GM23338 (cell line): ENCODE data around the gene GNAT1. TPM values are rescaled to one million over a fixed set of nuclear protein-coding genes. Genes with fewer than 3 reads are reported as not detected.
A peak's percentile ranks its signal among the peaks of the same experiment; 100 is the strongest.

Source experiments
- ATAC-seq: fragments of 200-7000 bp; cut with Tn5 transposase; 3 replicates; pipeline ENCODE4 v1.9.1; 2020
- DNase-seq: peaks from one replicate; pipeline ENCODE4 v3.0.0-alpha.2; 2015; ENCODE audit warnings: low spot score
- H2AFZ ChIP-seq: fragments of 200-600 bp; sonication (generic); 2 replicates; pipeline ENCODE4 v1.8.0; 2016; ENCODE audit warnings: antibody characterized with exemption, mild to moderate bottlenecking, moderate library complexity
- H3F3A ChIP-seq: fragments of 200-600 bp; sonication (generic); replicated peaks from 2 replicates; pipeline ENCODE4 v1.8.0; 2017; ENCODE audit warnings: antibody characterized with exemption, mixed run types, low read depth
- H3K27ac ChIP-seq: fragments of 200-600 bp; sonication (generic); 2 replicates; pipeline ENCODE4 v1.6.1; 2016; ENCODE audit warnings: low read depth
- H3K27me3 ChIP-seq: fragments of 200-600 bp; sonication (generic); 2 replicates; pipeline ENCODE4 v1.8.0; 2016; ENCODE audit warnings: mild to moderate bottlenecking, mixed run types, moderate library complexity; ENCODE audit not compliant: insufficient read depth
- H3K36me3 ChIP-seq: fragments of 200-600 bp; sonication (generic); 2 replicates; pipeline ENCODE4 v1.8.0; 2016; ENCODE audit warnings: mild to moderate bottlenecking; ENCODE audit not compliant: insufficient read depth
- H3K4me1 ChIP-seq: fragments of 200-600 bp; sonication (generic); 2 replicates; pipeline ENCODE4 v1.8.0; 2016; ENCODE audit warnings: mild to moderate bottlenecking, moderate library complexity; ENCODE audit not compliant: insufficient read depth
- H3K4me2 ChIP-seq: fragments of 200-600 bp; sonication (generic); 2 replicates; pipeline ENCODE4 v1.7.1; 2017; ENCODE audit warnings: mixed run types
- H3K4me3 ChIP-seq: fragments of 200-600 bp; sonication (generic); 2 replicates; pipeline ENCODE4 v1.6.1; 2016; ENCODE audit warnings: mixed run types
- H3K79me2 ChIP-seq: fragments of 200-600 bp; sonication (generic); replicated peaks from 2 replicates; pipeline ENCODE4 v1.8.0; 2017; ENCODE audit warnings: mild to moderate bottlenecking; ENCODE audit not compliant: insufficient read depth
- H3K9me2 ChIP-seq: fragments of 200-600 bp; sonication (generic); 2 replicates; pipeline ENCODE4 v1.8.0; 2017; ENCODE audit not compliant: insufficient read depth
- H4K20me1 ChIP-seq: fragments of 200-600 bp; sonication (generic); replicated peaks from 2 replicates; pipeline ENCODE4 v1.8.0; 2017; ENCODE audit warnings: mild to moderate bottlenecking; ENCODE audit not compliant: insufficient read depth
- H3K27ac Mint-ChIP-seq: 2 replicates; pipeline ENCODE4 v1.8.0; 2020; ENCODE audit warnings: inconsistent platforms, mild to moderate bottlenecking, moderate library complexity, mixed read lengths
- H3K27me3 Mint-ChIP-seq: 3 replicates; pipeline ENCODE4 v1.8.0; 2022; ENCODE audit warnings: low read depth, mild to moderate bottlenecking, moderate library complexity, mixed read lengths, inconsistent platforms; ENCODE audit not compliant: insufficient read depth, poor library complexity
- H3K36me3 Mint-ChIP-seq: 3 replicates; pipeline ENCODE4 v1.8.0; 2021; ENCODE audit warnings: low read depth, mild to moderate bottlenecking, inconsistent platforms, moderate library complexity, mixed read lengths
- H3K4me1 Mint-ChIP-seq: 3 replicates; pipeline ENCODE4 v1.8.0; 2020; ENCODE audit warnings: mild to moderate bottlenecking, inconsistent platforms, mixed read lengths
- H3K4me3 Mint-ChIP-seq: 3 replicates; pipeline ENCODE4 v1.8.0; 2021; ENCODE audit warnings: moderate library complexity, mild to moderate bottlenecking, inconsistent platforms, mixed read lengths
- H3K9me3 Mint-ChIP-seq: 3 replicates; pipeline ENCODE4 v1.8.0; 2020; ENCODE audit warnings: moderate library complexity, mild to moderate bottlenecking, inconsistent platforms, mixed read lengths
- CREB1 ChIP-seq: fragments of 250-450 bp; sonication (Bioruptor Pico); IDR thresholded peaks from 2 replicates; pipeline ENCODE4 v1.5.0; 2020; ENCODE audit warnings: low read depth, mild to moderate bottlenecking, moderate library complexity
- CTCF ChIP-seq, 2 experiments: fragments of 200-600 bp in 1 of 2; sonication (generic) in 1 of 2; conservative IDR thresholded peaks; 2 replicates each; pipeline versions ENCODE4 v1.5.1 to v1.6.1; 2016 to 2017; ENCODE audit warnings: antibody characterized with exemption in 2 of 2, low read depth in 2 of 2, mild to moderate bottlenecking in 2 of 2, moderate library complexity in 1 of 2
- EZH2 ChIP-seq: fragments of 200-600 bp; sonication (generic); IDR thresholded peaks from one replicate; pipeline ENCODE4 v1.8.0; 2017; ENCODE audit warnings: antibody characterized with exemption, mild to moderate bottlenecking, low read depth; ENCODE audit not compliant: unreplicated experiment
- EZH2phosphoT487 ChIP-seq: fragments of 200-600 bp; sonication (generic); IDR thresholded peaks from one replicate; pipeline ENCODE4 v1.8.1; 2018; ENCODE audit warnings: antibody characterized with exemption; ENCODE audit not compliant: unreplicated experiment
- JUNB ChIP-seq: IDR thresholded peaks from one replicate; pipeline ENCODE4 v1.6.1; 2016; ENCODE audit warnings: antibody characterized with exemption; ENCODE audit not compliant: unreplicated experiment
- NANOG ChIP-seq: IDR thresholded peaks from 2 replicates; pipeline ENCODE4 v1.6.1; 2016; ENCODE audit warnings: antibody characterized with exemption, borderline replicate concordance
- POLR2AphosphoS5 ChIP-seq: IDR thresholded peaks from 2 replicates; pipeline ENCODE4 v1.6.1; 2016; ENCODE audit warnings: antibody characterized with exemption, low read depth
- STAT1 ChIP-seq: IDR thresholded peaks from one replicate; pipeline ENCODE4 v1.6.1; 2016; ENCODE audit warnings: antibody characterized with exemption; ENCODE audit not compliant: unreplicated experiment
- ZNF114 ChIP-seq: fragments of 250-450 bp; sonication (Bioruptor Pico); IDR thresholded peaks from 2 replicates; pipeline ENCODE4 v1.5.0; 2020; ENCODE audit warnings: mild to moderate bottlenecking, moderate library complexity
- ZNF331 ChIP-seq: fragments of 250-450 bp; sonication (Bioruptor Pico); IDR thresholded peaks from 2 replicates; pipeline ENCODE4 v1.5.0; 2020; ENCODE audit warnings: low read depth, mild to moderate bottlenecking, moderate library complexity
- ZNF462 ChIP-seq: fragments of 250-450 bp; sonication (Bioruptor Pico); IDR thresholded peaks from 2 replicates; pipeline ENCODE4 v1.5.0; 2020; ENCODE audit warnings: mild to moderate bottlenecking, moderate library complexity
- polyA plus RNA-seq: library from polyadenylated mRNA; unstranded; fragments of >200 nt; fragmentation: Nextera tagmentation; extraction: Ambion mirVana; gene quantifications from 2 replicates; pipeline ENCODE4 v1.2.1, GENCODE V29; 2016
- total RNA-seq: library from RNA; depleted of rRNA; stranded (reverse); fragments of >200 nt; shearing (Covaris generic); gene quantifications from 2 replicates; pipeline ENCODE4 v1.2.3, GENCODE V29; 2014
- TF ChIP-seq, protein P1 (sequence below): IDR thresholded peaks from 2 replicates; pipeline ENCODE4 v1.6.1; 2016; ENCODE audit warnings: antibody characterized with exemption
- TF ChIP-seq, protein P2 (sequence below): IDR thresholded peaks from one replicate; pipeline ENCODE4 v1.6.1; 2018; ENCODE audit warnings: antibody characterized with exemption; ENCODE audit not compliant: unreplicated experiment

The GNAT1 gene
- total and polyA plus RNA-seq, 2 experiments from 2014 or later = not detected

- Histone ChIP-seq H3K4me2 (peak overlapping the region; percentile 72), H3K27me3 (no peaks in the 10 kb centered on the region), H3F3A (peaks cover 11% of the 10 kb centered on the region; the same call in 1 of the 2 replicates), H3K79me2 (peaks cover 86% of the 10 kb centered on the region), H3K4me3 (peak overlapping the region; percentile 35; the same call in 1 of the 2 replicates), H2AFZ (no peak overlapping the region), H3K36me3 (no peaks in the 10 kb centered on the region), H4K20me1 (peaks cover 49% of the 10 kb centered on the region), H3K4me1 (peaks cover 48% of the 10 kb centered on the region), H3K27ac (peak overlapping the region; percentile 92), H3K9me2 (no peaks in the 10 kb centered on the region)
- H3K36me3 Mint-ChIP-seq = peaks cover 15% of the 10 kb centered on the region
- H3K9me3 Mint-ChIP-seq = no peaks in the 10 kb centered on the region
- TF ChIP-seq EZH2 (no peak), POLR2AphosphoS5 (no peak; the same call in 1 of the 2 replicates), CREB1 (CRISPR knock-in tag) (peak; percentile 66), JUNB (no peak), ZNF331 (no peak), ZNF114 (CRISPR knock-in tag) (no peak), CTCF (conservative IDR thresholded peaks at IDR 0.05; ENCODE audit: low read depth in 2 of 2) (peak; percentile 92 to 97), STAT1 (no peak), NANOG (no peak), ZNF462 (CRISPR knock-in tag) (no peak), EZH2phosphoT487 (no peak)
- TF ChIP-seq, protein P1, sequence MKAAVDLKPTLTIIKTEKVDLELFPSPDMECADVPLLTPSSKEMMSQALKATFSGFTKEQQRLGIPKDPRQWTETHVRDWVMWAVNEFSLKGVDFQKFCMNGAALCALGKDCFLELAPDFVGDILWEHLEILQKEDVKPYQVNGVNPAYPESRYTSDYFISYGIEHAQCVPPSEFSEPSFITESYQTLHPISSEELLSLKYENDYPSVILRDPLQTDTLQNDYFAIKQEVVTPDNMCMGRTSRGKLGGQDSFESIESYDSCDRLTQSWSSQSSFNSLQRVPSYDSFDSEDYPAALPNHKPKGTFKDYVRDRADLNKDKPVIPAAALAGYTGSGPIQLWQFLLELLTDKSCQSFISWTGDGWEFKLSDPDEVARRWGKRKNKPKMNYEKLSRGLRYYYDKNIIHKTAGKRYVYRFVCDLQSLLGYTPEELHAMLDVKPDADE = peak; percentile 68
- TF ChIP-seq, protein P2, sequence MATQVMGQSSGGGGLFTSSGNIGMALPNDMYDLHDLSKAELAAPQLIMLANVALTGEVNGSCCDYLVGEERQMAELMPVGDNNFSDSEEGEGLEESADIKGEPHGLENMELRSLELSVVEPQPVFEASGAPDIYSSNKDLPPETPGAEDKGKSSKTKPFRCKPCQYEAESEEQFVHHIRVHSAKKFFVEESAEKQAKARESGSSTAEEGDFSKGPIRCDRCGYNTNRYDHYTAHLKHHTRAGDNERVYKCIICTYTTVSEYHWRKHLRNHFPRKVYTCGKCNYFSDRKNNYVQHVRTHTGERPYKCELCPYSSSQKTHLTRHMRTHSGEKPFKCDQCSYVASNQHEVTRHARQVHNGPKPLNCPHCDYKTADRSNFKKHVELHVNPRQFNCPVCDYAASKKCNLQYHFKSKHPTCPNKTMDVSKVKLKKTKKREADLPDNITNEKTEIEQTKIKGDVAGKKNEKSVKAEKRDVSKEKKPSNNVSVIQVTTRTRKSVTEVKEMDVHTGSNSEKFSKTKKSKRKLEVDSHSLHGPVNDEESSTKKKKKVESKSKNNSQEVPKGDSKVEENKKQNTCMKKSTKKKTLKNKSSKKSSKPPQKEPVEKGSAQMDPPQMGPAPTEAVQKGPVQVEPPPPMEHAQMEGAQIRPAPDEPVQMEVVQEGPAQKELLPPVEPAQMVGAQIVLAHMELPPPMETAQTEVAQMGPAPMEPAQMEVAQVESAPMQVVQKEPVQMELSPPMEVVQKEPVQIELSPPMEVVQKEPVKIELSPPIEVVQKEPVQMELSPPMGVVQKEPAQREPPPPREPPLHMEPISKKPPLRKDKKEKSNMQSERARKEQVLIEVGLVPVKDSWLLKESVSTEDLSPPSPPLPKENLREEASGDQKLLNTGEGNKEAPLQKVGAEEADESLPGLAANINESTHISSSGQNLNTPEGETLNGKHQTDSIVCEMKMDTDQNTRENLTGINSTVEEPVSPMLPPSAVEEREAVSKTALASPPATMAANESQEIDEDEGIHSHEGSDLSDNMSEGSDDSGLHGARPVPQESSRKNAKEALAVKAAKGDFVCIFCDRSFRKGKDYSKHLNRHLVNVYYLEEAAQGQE = no peak
- peak overlapping the region; percentile 94 for H3K27ac Mint-ChIP-seq
- DNase-seq (peak; percentile 98), ATAC-seq (peak; percentile 77)
- H3K27me3 Mint-ChIP-seq = peaks cover 20% of the 10 kb centered on the region
- H3K4me1 Mint-ChIP-seq = peaks cover 66% of the 10 kb centered on the region
- peak overlapping the region; percentile 39 for H3K4me3 Mint-ChIP-seq
Measured at GRCh38 chr3:50245831-50246516, 54.6 kb downstream of the GNAT1 start.
